SU-DHL-6 (cell line): Measurements from ENCODE around the gene POLG.

Experiments used
- CTCF ChIP-seq: fragments of 200-600 bp; sonication (generic); IDR thresholded peaks from one replicate; pipeline ENCODE4 v1.5.1; 2017; ENCODE audit warnings: antibody characterized with exemption, mild to moderate bottlenecking, low read length, moderate library complexity; ENCODE audit not compliant: insufficient read depth, poor library complexity, severe bottlenecking
- EZH2phosphoT487 ChIP-seq: fragments of 200-600 bp; sonication (generic), shearing (Covaris generic); conservative IDR thresholded peaks from 2 replicates; pipeline ENCODE4 v1.6.1; 2018; ENCODE audit warnings: mild to moderate bottlenecking, antibody characterized with exemption, low read length, moderate library complexity, mixed read lengths

- TF ChIP-seq CTCF (no peak), EZH2phosphoT487 (no peak)
These were observed 3.4 kb upstream of the POLG start for GRCh38 chr15:89338036-89338435.
